ENCODE measurements around the gene CCDC57.

Gene CCDC57

DNA sequence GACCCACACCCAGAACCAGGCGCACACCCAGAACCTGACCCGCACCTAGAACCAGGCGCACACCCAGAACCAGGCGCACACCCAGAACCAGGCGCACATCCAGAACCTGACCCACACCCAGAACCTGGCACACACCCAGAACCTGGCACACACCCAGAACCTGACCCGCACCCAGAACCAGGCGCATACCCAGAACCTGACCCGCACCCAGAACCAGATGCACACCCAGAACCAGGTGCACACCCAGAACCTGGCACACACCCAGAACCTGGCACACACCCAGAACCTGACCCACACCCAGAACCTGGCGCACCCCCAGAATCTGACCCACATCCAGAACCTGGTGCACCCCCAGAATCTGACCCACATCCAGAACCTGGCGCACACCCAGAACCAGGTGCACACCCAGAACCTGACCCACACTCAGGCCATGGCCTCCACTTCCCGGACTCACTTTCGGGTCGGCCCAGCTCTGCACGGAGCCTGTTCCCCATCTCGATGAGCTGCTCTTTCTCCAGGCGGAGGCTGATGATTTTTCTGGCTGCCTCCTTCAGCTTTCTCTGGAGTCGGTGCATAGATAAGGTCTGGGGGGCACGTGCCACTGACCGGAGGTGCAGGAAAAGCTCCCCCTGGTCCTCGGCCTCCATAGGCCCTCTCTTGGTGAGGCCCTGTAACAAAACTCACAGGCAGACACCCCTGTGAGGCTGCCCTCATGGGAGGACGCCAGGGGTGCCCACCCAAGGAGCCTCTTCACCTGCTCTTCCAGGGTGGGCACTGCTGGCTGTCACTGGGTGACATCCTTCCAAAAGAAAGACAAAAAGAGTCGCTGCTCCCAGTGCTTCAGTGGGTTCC is 61.3 kb downstream of the CCDC57 start:
- no peak for DNase-seq (ENCODE audit: low read depth)
- no peak overlapping the region for H3K4me3 ChIP-seq (ENCODE audit: control insufficient read depth, low read depth, low read length)
- TF ChIP-seq, protein P1, sequence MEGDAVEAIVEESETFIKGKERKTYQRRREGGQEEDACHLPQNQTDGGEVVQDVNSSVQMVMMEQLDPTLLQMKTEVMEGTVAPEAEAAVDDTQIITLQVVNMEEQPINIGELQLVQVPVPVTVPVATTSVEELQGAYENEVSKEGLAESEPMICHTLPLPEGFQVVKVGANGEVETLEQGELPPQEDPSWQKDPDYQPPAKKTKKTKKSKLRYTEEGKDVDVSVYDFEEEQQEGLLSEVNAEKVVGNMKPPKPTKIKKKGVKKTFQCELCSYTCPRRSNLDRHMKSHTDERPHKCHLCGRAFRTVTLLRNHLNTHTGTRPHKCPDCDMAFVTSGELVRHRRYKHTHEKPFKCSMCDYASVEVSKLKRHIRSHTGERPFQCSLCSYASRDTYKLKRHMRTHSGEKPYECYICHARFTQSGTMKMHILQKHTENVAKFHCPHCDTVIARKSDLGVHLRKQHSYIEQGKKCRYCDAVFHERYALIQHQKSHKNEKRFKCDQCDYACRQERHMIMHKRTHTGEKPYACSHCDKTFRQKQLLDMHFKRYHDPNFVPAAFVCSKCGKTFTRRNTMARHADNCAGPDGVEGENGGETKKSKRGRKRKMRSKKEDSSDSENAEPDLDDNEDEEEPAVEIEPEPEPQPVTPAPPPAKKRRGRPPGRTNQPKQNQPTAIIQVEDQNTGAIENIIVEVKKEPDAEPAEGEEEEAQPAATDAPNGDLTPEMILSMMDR (conservative IDR thresholded peaks at IDR 0.05; ENCODE audit: control insufficient read depth, insufficient read depth, low read depth, low read length): no peak

DNA sequence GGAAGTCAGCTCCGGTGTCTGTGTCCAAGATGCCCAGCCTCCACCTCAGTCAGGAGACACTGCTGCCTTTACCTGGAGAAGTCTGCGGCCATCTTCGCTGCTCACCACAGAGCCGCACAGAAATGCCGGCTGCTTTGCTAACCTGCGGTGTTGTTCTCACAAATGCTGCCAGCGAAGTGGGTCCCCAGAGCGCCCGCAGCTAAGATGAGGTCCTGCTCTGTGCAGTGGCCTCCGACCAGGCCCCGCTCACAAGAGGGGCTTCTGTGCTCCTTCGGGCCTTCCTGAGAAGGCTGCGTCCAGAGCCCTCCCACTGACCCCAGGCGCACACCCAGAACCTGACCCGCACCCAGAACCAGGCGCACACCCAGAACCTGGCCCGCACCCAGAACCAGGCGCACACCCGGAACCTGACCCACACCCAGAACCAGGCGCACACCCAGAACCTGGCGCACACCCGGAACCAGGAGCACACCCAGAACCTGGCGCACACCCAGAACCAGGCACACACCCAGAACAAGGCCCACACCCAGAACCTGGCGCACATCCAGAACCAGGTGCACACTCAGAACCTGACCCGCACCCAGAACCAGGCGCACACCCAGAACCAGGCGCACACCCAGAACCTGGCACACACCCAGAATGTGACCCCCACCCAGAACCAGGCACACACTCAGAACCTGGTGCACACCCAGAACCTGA is 63.1 kb downstream of the CCDC57 start:
- TF ChIP-seq, protein P1 (conservative IDR thresholded peaks at IDR 0.05; ENCODE audit: control insufficient read depth, insufficient read depth, low read depth, low read length): no peak
- DNase-seq (ENCODE audit: low read depth): peak; percentile 11
- H3K4me3 ChIP-seq (ENCODE audit: control insufficient read depth, low read depth, low read length): no peak overlapping the region

DNA sequence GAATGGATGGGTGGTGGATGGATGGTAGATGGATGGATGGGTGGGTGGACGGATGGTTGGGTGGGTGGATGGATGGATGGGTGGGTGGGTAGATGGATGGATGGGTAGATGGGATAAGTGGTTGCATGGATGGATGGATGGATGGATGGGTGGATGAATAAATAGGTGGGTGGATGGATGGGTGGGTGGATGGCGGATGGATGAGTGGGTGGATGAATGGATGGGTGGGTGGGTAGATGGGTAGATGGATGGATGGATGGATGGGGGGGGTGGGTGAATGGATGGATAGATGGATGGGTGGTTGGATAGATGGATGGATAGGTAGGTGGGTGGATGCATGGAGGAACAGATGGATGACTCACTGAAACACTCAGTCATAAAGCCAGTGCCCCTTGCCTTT is 63.6 kb downstream of the CCDC57 start:
- no peak overlapping the region for H3K4me3 ChIP-seq (ENCODE audit: control insufficient read depth, low read depth, low read length)
- no peak for DNase-seq (ENCODE audit: low read depth)
- TF ChIP-seq, protein P1 (conservative IDR thresholded peaks at IDR 0.05; ENCODE audit: control insufficient read depth, insufficient read depth, low read depth, low read length): no peak

DNA sequence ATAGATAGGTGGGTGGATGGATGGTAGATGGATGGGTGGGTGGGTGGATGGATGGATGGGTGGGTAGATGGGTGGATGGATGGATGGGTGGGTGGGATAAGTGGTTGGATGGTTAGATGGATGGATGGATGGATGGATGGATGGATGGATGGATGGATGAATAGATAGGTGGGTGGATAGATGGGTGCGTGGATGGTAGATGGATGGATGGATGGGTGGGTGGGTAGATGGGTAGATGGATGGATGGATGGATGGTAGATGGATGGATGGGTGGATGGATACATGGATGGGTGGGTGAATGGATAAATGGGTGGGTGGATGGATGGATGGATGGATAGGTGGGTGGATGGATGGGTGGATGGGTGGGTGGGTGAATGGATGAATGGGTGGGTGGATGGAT is 64.6 kb downstream of the CCDC57 start:
- no peak for DNase-seq (ENCODE audit: low read depth)
- H3K4me3 ChIP-seq (ENCODE audit: control insufficient read depth, low read depth, low read length): no peak overlapping the region
- TF ChIP-seq, protein P1 (conservative IDR thresholded peaks at IDR 0.05; ENCODE audit: control insufficient read depth, insufficient read depth, low read depth, low read length): no peak

DNA sequence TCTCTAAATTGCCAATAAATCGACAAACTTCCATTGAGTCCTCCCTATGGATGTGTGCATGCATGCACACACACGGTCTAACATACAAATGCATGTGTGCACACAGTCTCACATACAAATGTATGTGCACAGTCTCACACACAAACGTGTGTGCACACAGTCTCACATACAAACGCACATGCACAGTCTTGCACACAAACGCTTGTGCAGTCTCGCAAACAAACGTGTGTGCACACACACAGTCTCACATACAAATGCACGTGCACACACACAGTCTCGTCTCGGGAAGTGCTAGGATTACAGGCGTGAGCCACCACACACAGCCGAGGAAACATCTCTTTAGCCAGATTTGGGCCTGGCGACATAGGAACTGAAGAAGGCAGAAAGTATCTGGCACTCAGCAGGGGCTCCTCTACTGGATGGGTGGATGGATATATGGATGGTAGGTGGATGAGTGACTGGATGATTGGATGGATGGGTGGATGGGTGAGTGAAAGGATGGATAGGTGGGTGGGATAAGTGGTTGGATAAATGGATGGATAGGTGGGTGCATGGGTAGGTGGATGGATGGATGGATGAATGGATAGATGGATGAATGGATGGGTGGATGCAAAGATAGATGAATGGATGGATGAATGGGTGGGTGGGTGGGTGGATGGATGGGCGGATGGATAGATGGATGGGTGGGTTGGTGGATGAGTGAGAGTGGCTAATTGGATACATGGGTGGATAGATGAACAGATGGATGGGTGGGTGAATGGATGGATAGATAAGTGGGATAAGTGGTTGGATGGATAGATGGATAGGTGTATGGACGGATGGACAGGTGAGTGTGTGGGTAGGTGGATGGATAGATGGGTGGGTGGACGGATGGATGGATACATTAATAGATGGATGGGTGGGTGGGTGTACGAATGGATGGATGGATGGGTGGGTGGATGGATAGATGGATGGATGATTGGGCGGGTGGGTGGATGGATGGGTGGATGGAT is 65.7 kb downstream of the CCDC57 start:
- TF ChIP-seq, protein P1 (conservative IDR thresholded peaks at IDR 0.05; ENCODE audit: control insufficient read depth, insufficient read depth, low read depth, low read length): no peak
- no peak for DNase-seq (ENCODE audit: low read depth)
- H3K4me3 ChIP-seq (ENCODE audit: control insufficient read depth, low read depth, low read length): no peak overlapping the region

DNA sequence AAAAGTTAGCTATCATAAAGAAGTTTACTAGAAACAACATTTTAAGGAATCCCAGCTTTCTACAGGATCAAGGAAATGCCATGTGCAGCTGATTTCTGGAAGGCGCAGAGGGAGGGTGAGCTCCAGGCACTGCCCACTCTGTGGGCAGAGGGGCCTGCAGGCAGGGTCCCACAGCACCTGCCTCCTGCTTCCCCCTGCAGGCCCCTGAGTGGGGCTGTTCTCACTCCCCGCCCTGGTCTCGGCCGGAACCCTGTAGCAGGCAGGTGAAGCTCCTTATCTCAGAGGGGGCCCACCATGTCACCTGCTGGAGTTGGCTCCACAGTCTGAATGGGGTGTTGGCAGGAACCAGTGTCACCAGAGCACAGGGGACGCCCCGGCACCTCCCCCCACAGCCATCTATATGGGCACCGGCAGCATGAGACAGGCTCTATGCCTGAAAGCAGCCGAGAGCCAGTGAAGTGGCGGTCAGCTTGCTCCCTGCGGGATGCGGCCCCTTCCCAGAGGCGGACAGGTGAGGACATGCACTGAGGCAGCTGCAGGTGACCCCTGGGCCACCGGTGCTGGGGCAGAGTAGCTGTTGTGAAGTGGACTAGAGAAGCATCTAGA is 67.0 kb downstream of the CCDC57 start:
- TF ChIP-seq, protein P1 (conservative IDR thresholded peaks at IDR 0.05; ENCODE audit: control insufficient read depth, insufficient read depth, low read depth, low read length): no peak
- H3K4me3 ChIP-seq (ENCODE audit: control insufficient read depth, low read depth, low read length): no peak overlapping the region
- DNase-seq (ENCODE audit: low read depth): no peak

Measured in fibroblast of mammary gland (primary cell).